ENCODE results near the gene CRABP2.

DNA sequence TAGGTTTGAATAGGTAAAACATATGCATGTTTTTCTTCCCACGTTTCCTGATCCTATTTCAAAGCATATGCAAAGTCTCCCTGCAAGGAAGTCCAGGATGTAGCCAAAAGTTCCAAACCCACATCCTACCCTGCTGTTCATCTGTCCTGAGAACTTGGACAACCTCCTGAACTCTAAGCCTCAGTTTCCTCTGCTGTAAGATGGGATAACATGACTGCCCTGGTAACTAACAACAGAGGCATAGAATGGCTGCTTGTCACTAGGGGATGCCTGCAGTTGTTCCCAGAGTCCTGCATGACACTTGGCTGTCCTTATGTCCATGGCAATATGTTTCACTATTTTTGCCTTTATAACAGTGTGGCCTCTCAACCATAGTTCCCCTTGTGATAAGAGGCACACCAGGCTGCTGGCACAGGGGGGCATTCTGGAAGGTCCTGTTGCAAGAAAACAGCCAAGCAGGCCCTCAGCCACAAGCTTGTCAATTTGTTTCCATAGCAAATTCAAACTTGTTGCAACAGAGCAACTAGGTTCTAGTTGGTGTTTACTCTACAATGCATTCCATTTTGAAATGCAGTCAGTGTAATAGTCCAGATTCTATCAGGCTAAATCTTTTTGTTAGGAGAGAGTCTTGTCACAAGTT is 47.6 kb upstream of the CRABP2 start:
- TF ChIP-seq, protein P1, sequence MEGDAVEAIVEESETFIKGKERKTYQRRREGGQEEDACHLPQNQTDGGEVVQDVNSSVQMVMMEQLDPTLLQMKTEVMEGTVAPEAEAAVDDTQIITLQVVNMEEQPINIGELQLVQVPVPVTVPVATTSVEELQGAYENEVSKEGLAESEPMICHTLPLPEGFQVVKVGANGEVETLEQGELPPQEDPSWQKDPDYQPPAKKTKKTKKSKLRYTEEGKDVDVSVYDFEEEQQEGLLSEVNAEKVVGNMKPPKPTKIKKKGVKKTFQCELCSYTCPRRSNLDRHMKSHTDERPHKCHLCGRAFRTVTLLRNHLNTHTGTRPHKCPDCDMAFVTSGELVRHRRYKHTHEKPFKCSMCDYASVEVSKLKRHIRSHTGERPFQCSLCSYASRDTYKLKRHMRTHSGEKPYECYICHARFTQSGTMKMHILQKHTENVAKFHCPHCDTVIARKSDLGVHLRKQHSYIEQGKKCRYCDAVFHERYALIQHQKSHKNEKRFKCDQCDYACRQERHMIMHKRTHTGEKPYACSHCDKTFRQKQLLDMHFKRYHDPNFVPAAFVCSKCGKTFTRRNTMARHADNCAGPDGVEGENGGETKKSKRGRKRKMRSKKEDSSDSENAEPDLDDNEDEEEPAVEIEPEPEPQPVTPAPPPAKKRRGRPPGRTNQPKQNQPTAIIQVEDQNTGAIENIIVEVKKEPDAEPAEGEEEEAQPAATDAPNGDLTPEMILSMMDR (IDR thresholded peaks at IDR 0.05; ENCODE audit: low read length): no peak
- TF ChIP-seq EZH2 (IDR thresholded peaks at IDR 0.05; ENCODE audit: borderline replicate concordance, low read length): no peak
